Measurements from ENCODE around the gene SCUBE1.

DNA sequence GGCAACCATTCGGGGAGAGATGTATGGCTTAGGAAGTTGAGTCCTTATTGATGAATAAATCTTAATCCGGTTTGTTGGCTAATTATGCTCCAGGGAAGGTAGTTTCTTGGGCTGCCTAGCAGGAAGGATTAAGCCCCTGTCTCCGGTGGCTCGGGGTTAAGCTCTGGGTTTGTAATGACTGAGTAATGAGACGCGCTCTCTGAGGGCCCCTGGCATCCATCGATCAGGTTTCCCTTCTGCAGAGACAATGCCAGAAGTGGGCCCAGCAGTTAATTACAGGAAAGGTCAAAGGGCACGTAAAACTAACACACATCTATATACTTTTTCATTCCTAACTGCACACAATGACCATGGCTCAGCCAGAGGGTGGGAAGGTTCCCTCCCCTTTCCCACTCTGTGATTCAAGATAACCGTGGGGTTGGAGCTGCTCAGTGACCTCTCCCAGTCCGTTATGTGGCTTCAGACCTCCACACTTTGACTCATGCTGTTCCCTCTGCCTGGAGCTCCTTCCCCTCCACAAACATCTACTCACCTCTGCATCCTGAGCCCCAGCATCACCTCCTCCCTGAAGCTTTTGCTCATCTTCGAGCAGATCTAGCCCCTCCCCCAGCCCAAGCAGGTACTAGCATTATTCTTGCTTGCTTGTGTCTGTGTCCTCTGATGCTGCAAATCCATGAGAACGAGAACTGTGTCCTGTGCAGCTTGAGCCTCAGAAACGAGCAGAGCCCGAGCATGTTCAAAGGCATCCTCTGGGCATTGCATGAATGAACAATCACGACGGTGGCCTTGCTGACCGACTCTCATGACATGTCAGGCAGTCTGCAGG, 16.6 kb downstream of the SCUBE1 start:
- TF ChIP-seq CEBPB (IDR thresholded peaks at IDR 0.05; ENCODE audit: low read depth, low read length) (no peak), RAD21 (IDR thresholded peaks at IDR 0.05; ENCODE audit: low read length) (no peak), CHD1 (IDR thresholded peaks at IDR 0.05; ENCODE audit: low read depth, low read length) (no peak), POLR2A (IDR thresholded peaks at IDR 0.05; ENCODE audit: low read depth, low read length) (no peak), RFX5 (IDR thresholded peaks at IDR 0.05; ENCODE audit: low read depth, low read length) (no peak), SMC3 (IDR thresholded peaks at IDR 0.05; ENCODE audit: low read depth, low read length) (no peak)
- TF ChIP-seq, protein P1, sequence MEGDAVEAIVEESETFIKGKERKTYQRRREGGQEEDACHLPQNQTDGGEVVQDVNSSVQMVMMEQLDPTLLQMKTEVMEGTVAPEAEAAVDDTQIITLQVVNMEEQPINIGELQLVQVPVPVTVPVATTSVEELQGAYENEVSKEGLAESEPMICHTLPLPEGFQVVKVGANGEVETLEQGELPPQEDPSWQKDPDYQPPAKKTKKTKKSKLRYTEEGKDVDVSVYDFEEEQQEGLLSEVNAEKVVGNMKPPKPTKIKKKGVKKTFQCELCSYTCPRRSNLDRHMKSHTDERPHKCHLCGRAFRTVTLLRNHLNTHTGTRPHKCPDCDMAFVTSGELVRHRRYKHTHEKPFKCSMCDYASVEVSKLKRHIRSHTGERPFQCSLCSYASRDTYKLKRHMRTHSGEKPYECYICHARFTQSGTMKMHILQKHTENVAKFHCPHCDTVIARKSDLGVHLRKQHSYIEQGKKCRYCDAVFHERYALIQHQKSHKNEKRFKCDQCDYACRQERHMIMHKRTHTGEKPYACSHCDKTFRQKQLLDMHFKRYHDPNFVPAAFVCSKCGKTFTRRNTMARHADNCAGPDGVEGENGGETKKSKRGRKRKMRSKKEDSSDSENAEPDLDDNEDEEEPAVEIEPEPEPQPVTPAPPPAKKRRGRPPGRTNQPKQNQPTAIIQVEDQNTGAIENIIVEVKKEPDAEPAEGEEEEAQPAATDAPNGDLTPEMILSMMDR (conservative IDR thresholded peaks at IDR 0.05; ENCODE audit: low read depth, low read length) = no peak
- TF ChIP-seq, protein P2, sequence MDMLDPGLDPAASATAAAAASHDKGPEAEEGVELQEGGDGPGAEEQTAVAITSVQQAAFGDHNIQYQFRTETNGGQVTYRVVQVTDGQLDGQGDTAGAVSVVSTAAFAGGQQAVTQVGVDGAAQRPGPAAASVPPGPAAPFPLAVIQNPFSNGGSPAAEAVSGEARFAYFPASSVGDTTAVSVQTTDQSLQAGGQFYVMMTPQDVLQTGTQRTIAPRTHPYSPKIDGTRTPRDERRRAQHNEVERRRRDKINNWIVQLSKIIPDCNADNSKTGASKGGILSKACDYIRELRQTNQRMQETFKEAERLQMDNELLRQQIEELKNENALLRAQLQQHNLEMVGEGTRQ (IDR thresholded peaks at IDR 0.05; ENCODE audit: low read depth, low read length) = no peak

All from IMR-90 (cell line).